Progenitor cell of endocrine pancreas (in vitro differentiated cells): ENCODE data around the gene CEMIP2. TPM values are rescaled to one million over a fixed set of nuclear protein-coding genes. Genes with fewer than 3 reads are reported as not detected.
A peak's percentile ranks its signal among the peaks of the same experiment; 100 is the strongest.

Source experiments
- DNase-seq: peaks from one replicate; pipeline ENCODE4 v3.0.0; 2021; ENCODE audit warnings: low spot score; ENCODE audit not compliant: unreplicated experiment
- H3K27ac Mint-ChIP-seq: 2 replicates; pipeline ENCODE4 v1.8.0; 2021; ENCODE audit warnings: mild to moderate bottlenecking, moderate library complexity, mixed read lengths
- H3K27me3 Mint-ChIP-seq: 2 replicates; pipeline ENCODE4 v1.8.0; 2021; ENCODE audit warnings: mixed read lengths
- H3K36me3 Mint-ChIP-seq: 2 replicates; pipeline ENCODE4 v1.8.0; 2022; ENCODE audit warnings: mixed read lengths; ENCODE audit not compliant: insufficient read depth
- H3K4me1 Mint-ChIP-seq: 2 replicates; pipeline ENCODE4 v1.8.0; 2021; ENCODE audit warnings: low read depth, mixed read lengths
- H3K4me3 Mint-ChIP-seq: 2 replicates; pipeline ENCODE4 v1.8.0; 2021; ENCODE audit warnings: low read depth, mild to moderate bottlenecking, moderate library complexity, mixed read lengths
- H3K9me3 Mint-ChIP-seq: 2 replicates; pipeline ENCODE4 v1.8.0; 2021; ENCODE audit warnings: low read depth, mixed read lengths
- CTCF ChIP-seq: fragments of 200-600 bp; sonication (generic); IDR thresholded peaks from one replicate; pipeline ENCODE4 v1.5.0; 2021; ENCODE audit warnings: antibody characterized with exemption, mild to moderate bottlenecking; ENCODE audit not compliant: unreplicated experiment
- total RNA-seq: library from RNA; stranded (reverse); gene quantifications from 2 replicates; pipeline ENCODE4 v1.2.1, GENCODE V29; 2021

The CEMIP2 gene
- total RNA-seq, 1 donor from 2014 or later = 56.7 TPM

GRCh38 chr9:71716138-71716909 is 52.0 kb downstream of the CEMIP2 start:
- Mint-ChIP-seq H3K4me3 (no peak overlapping the region), H3K27ac (no peak overlapping the region), H3K9me3 (no peaks in the 10 kb centered on the region), H3K4me1 (no peaks in the 10 kb centered on the region), H3K36me3 (peaks cover 35% of the 10 kb centered on the region), H3K27me3 (no peaks in the 10 kb centered on the region)
- DNase-seq = no peak
- peak; percentile 61 for TF ChIP-seq CTCF

- Mint-ChIP-seq H3K4me1 (peaks cover 3% of the 10 kb centered on the region), H3K4me3 (no peak overlapping the region), H3K27ac (no peak overlapping the region), H3K9me3 (no peaks in the 10 kb centered on the region), H3K27me3 (no peaks in the 10 kb centered on the region), H3K36me3 (peaks cover 31% of the 10 kb centered on the region)
- no peak for TF ChIP-seq CTCF
- no peak for DNase-seq
Measured at GRCh38 chr9:71710856-71711255, 57.5 kb downstream of the CEMIP2 start.

GRCh38 chr9:71710201-71710600 is 58.1 kb downstream of the CEMIP2 start:
- no peaks in the 10 kb centered on the region for H3K27me3 Mint-ChIP-seq
- no peak for DNase-seq
- no peak for TF ChIP-seq CTCF
- H3K27ac Mint-ChIP-seq = peak overlapping the region; percentile 10
- H3K9me3 Mint-ChIP-seq = no peaks in the 10 kb centered on the region
- peaks cover 3% of the 10 kb centered on the region for H3K4me1 Mint-ChIP-seq
- H3K36me3 Mint-ChIP-seq = peaks cover 31% of the 10 kb centered on the region
- no peak overlapping the region for H3K4me3 Mint-ChIP-seq

GRCh38 chr9:71709384-71709783 is 58.9 kb downstream of the CEMIP2 start:
- Mint-ChIP-seq H3K4me1 (peaks cover 3% of the 10 kb centered on the region), H3K9me3 (no peaks in the 10 kb centered on the region), H3K36me3 (peaks cover 32% of the 10 kb centered on the region), H3K4me3 (no peak overlapping the region), H3K27me3 (no peaks in the 10 kb centered on the region), H3K27ac (no peak overlapping the region)
- no peak for DNase-seq
- TF ChIP-seq CTCF = no peak

GRCh38 chr9:71706176-71706575 is 62.1 kb downstream of the CEMIP2 start:
- no peaks in the 10 kb centered on the region for H3K27me3 Mint-ChIP-seq
- H3K27ac Mint-ChIP-seq = no peak overlapping the region
- no peak for DNase-seq
- peaks cover 19% of the 10 kb centered on the region for H3K36me3 Mint-ChIP-seq
- no peak for TF ChIP-seq CTCF
- H3K4me1 Mint-ChIP-seq = peaks cover 3% of the 10 kb centered on the region
- H3K9me3 Mint-ChIP-seq = no peaks in the 10 kb centered on the region
- H3K4me3 Mint-ChIP-seq = no peak overlapping the region
